ENCODE data around the gene PCNX3.

DNA sequence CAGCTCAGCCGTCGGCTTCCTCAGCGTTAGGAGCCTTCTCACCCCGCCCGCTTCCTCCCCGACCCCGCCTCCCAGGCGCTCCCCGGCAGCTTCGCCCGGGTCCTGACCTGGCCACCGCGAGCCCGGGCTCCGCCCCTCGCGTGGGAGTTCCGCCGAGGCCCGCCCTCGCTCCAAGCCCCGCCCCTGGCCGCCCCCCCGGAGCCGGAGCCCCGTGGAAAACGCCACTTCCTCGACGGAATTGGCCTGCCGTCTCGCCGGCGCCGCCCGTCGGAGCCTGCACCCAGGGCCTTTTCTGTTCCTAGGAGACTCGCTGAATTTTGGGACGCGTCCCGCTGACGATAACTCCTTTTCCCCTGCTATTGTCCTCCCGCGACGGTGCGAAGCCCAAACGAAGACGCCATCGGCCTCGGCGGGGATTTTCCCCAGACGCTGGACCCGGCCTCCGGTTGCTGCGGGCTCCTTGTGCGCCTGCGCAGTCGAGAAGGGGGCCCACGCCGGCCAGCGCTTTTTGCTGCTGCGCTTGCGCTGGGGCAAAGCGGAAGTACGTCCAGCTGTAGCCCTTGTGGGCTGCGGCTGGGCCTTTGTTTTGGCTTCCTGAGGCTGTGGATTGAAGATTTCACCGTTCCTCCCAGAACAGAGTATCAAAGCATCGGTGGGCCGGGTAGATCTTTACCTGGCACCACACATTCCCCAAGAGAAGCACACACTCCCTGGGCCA is 37.1 kb downstream of the PCNX3 start:
- no peak for TF ChIP-seq ZFX (IDR thresholded peaks at IDR 0.05; ENCODE audit: borderline replicate concordance)
- TF ChIP-seq, protein P1, sequence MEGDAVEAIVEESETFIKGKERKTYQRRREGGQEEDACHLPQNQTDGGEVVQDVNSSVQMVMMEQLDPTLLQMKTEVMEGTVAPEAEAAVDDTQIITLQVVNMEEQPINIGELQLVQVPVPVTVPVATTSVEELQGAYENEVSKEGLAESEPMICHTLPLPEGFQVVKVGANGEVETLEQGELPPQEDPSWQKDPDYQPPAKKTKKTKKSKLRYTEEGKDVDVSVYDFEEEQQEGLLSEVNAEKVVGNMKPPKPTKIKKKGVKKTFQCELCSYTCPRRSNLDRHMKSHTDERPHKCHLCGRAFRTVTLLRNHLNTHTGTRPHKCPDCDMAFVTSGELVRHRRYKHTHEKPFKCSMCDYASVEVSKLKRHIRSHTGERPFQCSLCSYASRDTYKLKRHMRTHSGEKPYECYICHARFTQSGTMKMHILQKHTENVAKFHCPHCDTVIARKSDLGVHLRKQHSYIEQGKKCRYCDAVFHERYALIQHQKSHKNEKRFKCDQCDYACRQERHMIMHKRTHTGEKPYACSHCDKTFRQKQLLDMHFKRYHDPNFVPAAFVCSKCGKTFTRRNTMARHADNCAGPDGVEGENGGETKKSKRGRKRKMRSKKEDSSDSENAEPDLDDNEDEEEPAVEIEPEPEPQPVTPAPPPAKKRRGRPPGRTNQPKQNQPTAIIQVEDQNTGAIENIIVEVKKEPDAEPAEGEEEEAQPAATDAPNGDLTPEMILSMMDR (IDR thresholded peaks at IDR 0.05) = 0 out of 2 replicates have a peak, but pooled peaks have one; percentile 4

All from 22Rv1 (cell line).